ENCODE measurements around the gene CRIM1. TPM values are rescaled to one million over a fixed set of nuclear protein-coding genes. Genes with fewer than 3 reads are reported as not detected.

The CRIM1 gene
- total and polyA plus RNA-seq, 2 experiments from 2014 or later, result 10.5 to 36.4 TPM

DNA sequence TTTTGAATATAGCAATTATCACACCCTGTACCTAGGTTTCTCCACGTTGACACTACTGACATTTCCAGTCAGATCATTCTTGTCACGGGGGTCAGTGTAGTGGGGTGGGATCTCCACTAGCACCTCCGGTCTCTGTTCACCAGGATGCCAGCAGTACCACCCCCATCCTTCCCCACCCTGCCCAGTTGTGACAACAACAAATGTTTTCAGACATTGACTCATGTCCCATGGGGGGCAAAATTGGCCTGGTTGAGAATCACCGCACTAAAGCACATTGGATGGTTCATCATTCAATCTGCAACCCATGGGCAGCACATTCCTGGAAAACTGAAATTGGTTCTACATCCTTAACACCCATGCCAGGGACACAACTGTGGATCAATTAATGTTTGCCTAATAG is 210.1 kb downstream of the CRIM1 start (continued):
- TF ChIP-seq, protein P1, sequence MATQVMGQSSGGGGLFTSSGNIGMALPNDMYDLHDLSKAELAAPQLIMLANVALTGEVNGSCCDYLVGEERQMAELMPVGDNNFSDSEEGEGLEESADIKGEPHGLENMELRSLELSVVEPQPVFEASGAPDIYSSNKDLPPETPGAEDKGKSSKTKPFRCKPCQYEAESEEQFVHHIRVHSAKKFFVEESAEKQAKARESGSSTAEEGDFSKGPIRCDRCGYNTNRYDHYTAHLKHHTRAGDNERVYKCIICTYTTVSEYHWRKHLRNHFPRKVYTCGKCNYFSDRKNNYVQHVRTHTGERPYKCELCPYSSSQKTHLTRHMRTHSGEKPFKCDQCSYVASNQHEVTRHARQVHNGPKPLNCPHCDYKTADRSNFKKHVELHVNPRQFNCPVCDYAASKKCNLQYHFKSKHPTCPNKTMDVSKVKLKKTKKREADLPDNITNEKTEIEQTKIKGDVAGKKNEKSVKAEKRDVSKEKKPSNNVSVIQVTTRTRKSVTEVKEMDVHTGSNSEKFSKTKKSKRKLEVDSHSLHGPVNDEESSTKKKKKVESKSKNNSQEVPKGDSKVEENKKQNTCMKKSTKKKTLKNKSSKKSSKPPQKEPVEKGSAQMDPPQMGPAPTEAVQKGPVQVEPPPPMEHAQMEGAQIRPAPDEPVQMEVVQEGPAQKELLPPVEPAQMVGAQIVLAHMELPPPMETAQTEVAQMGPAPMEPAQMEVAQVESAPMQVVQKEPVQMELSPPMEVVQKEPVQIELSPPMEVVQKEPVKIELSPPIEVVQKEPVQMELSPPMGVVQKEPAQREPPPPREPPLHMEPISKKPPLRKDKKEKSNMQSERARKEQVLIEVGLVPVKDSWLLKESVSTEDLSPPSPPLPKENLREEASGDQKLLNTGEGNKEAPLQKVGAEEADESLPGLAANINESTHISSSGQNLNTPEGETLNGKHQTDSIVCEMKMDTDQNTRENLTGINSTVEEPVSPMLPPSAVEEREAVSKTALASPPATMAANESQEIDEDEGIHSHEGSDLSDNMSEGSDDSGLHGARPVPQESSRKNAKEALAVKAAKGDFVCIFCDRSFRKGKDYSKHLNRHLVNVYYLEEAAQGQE (IDR thresholded peaks at IDR 0.05; ENCODE audit: unreplicated experiment), result no peak

DNA sequence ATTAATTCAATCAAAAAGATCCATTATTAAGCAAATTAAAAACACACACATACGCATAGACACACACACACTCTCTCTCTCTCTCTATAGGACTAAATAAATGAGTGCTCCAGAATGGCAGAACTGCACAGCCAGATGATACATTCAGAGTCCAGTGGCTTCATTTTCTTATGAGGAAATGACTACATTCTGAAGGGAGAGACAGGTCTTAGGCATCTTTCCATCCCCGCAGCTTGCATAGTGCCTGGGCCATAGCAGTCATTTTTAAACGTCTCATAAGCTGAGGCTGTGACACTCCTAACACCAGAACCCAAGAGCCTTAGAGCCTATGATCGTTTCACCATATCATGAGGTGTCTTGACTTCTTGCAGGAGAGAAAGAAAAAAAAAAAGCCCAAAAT is 211.3 kb downstream of the CRIM1 start:
- Histone ChIP-seq H3K36me3 (ENCODE audit: insufficient read depth) (no peaks in the 10 kb centered on the region), H3K4me2 (no peak overlapping the region), H3K4me1 (ENCODE audit: insufficient read depth) (peaks cover 35% of the 10 kb centered on the region)

More for the DNA sequence above, 211.3 kb downstream of the CRIM1 start:
- ATAC-seq (no peak), DNase-seq (ENCODE audit: low spot score) (no peak)
- Mint-ChIP-seq H3K36me3 (ENCODE audit: low read depth) (peaks cover 14% of the 10 kb centered on the region; the same call in 2 of the 3 replicates), H3K4me3 (no peak overlapping the region), H3K27ac (peak overlapping the region; percentile 1; the same call in 1 of the 2 replicates), H3K9me3 (no peaks in the 10 kb centered on the region; the same call in 2 of the 3 replicates), H3K4me1 (peaks cover 57% of the 10 kb centered on the region), H3K27me3 (ENCODE audit: insufficient read depth, low read depth, poor library complexity) (peaks cover 4% of the 10 kb centered on the region)
- no peak overlapping the region for H2AFZ ChIP-seq
- H3K27ac ChIP-seq (ENCODE audit: low read depth), result no peak overlapping the region
- TF ChIP-seq EZH2 (IDR thresholded peaks at IDR 0.05; ENCODE audit: low read depth, unreplicated experiment) (no peak), NANOG (IDR thresholded peaks at IDR 0.05; ENCODE audit: borderline replicate concordance) (no peak), ETS1 (IDR thresholded peaks at IDR 0.05) (no peak)
- TF ChIP-seq, protein P1 (IDR thresholded peaks at IDR 0.05; ENCODE audit: unreplicated experiment), result no peak
- TF ChIP-seq, protein P2, sequence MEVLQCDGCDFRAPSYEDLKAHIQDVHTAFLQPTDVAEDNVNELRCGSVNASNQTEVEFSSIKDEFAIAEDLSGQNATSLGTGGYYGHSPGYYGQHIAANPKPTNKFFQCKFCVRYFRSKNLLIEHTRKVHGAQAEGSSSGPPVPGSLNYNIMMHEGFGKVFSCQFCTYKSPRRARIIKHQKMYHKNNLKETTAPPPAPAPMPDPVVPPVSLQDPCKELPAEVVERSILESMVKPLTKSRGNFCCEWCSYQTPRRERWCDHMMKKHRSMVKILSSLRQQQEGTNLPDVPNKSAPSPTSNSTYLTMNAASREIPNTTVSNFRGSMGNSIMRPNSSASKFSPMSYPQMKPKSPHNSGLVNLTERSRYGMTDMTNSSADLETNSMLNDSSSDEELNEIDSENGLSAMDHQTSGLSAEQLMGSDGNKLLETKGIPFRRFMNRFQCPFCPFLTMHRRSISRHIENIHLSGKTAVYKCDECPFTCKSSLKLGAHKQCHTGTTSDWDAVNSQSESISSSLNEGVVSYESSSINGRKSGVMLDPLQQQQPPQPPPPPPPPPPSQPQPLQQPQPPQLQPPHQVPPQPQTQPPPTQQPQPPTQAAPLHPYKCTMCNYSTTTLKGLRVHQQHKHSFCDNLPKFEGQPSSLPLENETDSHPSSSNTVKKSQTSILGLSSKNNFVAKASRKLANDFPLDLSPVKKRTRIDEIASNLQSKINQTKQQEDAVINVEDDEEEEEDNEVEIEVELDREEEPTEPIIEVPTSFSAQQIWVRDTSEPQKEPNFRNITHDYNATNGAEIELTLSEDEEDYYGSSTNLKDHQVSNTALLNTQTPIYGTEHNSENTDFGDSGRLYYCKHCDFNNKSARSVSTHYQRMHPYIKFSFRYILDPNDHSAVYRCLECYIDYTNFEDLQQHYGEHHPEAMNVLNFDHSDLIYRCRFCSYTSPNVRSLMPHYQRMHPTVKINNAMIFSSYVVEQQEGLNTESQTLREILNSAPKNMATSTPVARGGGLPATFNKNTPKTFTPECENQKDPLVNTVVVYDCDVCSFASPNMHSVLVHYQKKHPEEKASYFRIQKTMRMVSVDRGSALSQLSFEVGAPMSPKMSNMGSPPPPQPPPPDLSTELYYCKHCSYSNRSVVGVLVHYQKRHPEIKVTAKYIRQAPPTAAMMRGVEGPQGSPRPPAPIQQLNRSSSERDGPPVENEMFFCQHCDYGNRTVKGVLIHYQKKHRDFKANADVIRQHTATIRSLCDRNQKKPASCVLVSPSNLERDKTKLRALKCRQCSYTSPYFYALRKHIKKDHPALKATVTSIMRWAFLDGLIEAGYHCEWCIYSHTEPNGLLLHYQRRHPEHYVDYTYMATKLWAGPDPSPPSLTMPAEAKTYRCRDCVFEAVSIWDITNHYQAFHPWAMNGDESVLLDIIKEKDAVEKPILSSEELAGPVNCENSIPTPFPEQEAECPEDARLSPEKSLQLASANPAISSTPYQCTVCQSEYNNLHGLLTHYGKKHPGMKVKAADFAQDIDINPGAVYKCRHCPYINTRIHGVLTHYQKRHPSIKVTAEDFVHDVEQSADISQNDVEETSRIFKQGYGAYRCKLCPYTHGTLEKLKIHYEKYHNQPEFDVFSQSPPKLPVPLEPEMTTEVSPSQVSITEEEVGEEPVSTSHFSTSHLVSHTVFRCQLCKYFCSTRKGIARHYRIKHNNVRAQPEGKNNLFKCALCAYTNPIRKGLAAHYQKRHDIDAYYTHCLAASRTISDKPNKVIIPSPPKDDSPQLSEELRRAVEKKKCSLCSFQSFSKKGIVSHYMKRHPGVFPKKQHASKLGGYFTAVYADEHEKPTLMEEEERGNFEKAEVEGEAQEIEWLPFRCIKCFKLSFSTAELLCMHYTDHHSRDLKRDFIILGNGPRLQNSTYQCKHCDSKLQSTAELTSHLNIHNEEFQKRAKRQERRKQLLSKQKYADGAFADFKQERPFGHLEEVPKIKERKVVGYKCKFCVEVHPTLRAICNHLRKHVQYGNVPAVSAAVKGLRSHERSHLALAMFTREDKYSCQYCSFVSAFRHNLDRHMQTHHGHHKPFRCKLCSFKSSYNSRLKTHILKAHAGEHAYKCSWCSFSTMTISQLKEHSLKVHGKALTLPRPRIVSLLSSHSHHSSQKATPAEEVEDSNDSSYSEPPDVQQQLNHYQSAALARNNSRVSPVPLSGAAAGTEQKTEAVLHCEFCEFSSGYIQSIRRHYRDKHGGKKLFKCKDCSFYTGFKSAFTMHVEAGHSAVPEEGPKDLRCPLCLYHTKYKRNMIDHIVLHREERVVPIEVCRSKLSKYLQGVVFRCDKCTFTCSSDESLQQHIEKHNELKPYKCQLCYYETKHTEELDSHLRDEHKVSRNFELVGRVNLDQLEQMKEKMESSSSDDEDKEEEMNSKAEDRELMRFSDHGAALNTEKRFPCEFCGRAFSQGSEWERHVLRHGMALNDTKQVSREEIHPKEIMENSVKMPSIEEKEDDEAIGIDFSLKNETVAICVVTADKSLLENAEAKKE (CRISPR knock-in tag; IDR thresholded peaks at IDR 0.05), result no peak
- H3F3A ChIP-seq (replicated peaks; ENCODE audit: low read depth), result no peaks in the 10 kb centered on the region
- H3K9me2 ChIP-seq (ENCODE audit: insufficient read depth), result no peaks in the 10 kb centered on the region
- no peaks in the 10 kb centered on the region for H4K20me1 ChIP-seq (replicated peaks; ENCODE audit: insufficient read depth)
- no peak overlapping the region for H3K4me3 ChIP-seq
- H3K79me2 ChIP-seq (replicated peaks; ENCODE audit: insufficient read depth), result peaks cover 12% of the 10 kb centered on the region; the same call in 1 of the 2 replicates
- H3K27me3 ChIP-seq (ENCODE audit: insufficient read depth), result no peaks in the 10 kb centered on the region
